ENCODE measurements around the gene TRPC6. TPM values are rescaled to one million over a fixed set of nuclear protein-coding genes. Genes with fewer than 3 reads are reported as not detected.

TRPC6 gene
- total and polyA plus RNA-seq, 9 of the 15 experiments (the other 6 are each of a cell fraction or from before 2014, with no cell fraction given): not detected

DNA sequence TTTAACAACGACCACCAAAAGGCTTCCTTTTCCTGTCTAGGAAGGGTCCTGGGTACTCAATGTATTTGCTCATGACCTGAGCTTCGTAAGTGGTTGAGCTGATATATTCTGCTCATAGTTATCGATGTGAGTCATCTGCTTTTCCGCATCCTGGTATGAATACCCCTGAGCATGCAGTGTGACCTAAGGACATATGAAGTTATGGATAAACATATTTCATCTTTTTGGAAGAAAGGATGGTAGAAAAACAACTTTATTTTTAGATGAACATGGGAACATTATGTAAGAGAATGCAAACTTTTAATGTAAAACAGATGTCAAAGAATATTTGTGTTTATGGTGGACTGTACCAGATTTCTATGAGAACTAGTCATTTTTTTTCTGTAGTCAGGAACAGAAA is 28.4 kb downstream of the TRPC6 start:
- Histone ChIP-seq H3K4me1 (replicated peaks in 1 of 2; ENCODE audit: control insufficient read depth in 2 of 2, insufficient read depth in 2 of 2, low read length in 2 of 2) (no peaks in the 10 kb centered on the region), H2AFZ (ENCODE audit: low read depth, low read length) (no peak overlapping the region)

More for the DNA sequence above, 28.4 kb downstream of the TRPC6 start:
- H3K9me1 ChIP-seq (ENCODE audit: control insufficient read depth, insufficient read depth, low read length): no peaks in the 10 kb centered on the region
- ChIA-PET CTCF (ENCODE audit: low intra/inter-chr PET ratio) (no interaction called here), POLR2A (no interaction called here)
- no peaks in the 10 kb centered on the region for H4K20me1 ChIP-seq (replicated peaks; ENCODE audit: control insufficient read depth, insufficient read depth, low read length)
- no peaks in the 10 kb centered on the region for H3K9me3 ChIP-seq (replicated peaks; ENCODE audit: control insufficient read depth, insufficient read depth, low read depth, low read length)
- H3K27me3 ChIP-seq (ENCODE audit: control insufficient read depth in 2 of 2, insufficient read depth in 2 of 2, low read length in 2 of 2): no peaks in the 10 kb centered on the region
- ATAC-seq (no peak), DNase-seq (ENCODE audit: extremely low read depth in 1 of 4, low spot score in 3 of 4) (no peak), FAIRE-seq (no peak)
- no TSS peak for BruUV-seq (replicated peaks)
- in situ Hi-C loops (cut with MboI): no loop called here
- no peak overlapping the region for H3K4me3 ChIP-seq
- 2% methylated on average over 4 of the region's 4 CpGs for WGBS (ENCODE audit: insufficient coverage, low coverage, missing lambda C conversion rate)
- TF ChIP-seq, protein P1, sequence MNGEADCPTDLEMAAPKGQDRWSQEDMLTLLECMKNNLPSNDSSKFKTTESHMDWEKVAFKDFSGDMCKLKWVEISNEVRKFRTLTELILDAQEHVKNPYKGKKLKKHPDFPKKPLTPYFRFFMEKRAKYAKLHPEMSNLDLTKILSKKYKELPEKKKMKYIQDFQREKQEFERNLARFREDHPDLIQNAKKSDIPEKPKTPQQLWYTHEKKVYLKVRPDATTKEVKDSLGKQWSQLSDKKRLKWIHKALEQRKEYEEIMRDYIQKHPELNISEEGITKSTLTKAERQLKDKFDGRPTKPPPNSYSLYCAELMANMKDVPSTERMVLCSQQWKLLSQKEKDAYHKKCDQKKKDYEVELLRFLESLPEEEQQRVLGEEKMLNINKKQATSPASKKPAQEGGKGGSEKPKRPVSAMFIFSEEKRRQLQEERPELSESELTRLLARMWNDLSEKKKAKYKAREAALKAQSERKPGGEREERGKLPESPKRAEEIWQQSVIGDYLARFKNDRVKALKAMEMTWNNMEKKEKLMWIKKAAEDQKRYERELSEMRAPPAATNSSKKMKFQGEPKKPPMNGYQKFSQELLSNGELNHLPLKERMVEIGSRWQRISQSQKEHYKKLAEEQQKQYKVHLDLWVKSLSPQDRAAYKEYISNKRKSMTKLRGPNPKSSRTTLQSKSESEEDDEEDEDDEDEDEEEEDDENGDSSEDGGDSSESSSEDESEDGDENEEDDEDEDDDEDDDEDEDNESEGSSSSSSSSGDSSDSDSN (IDR thresholded peaks at IDR 0.05; ENCODE audit: borderline replicate concordance in 1 of 2, low read depth in 2 of 2, low read length in 2 of 2): no peak
- TF ChIP-seq ZBTB1 (CRISPR knock-in tag; IDR thresholded peaks at IDR 0.05; ENCODE audit: borderline replicate concordance, low read depth): no peak
- TF ChIP-seq HDAC3 (IDR thresholded peaks at IDR 0.05; ENCODE audit: borderline replicate concordance, partially characterized antibody): no peak
- TF ChIP-seq ZBTB17 (CRISPR knock-in tag; IDR thresholded peaks at IDR 0.05): no peak
- no peak for TF ChIP-seq ZNF3 (CRISPR knock-in tag; IDR thresholded peaks at IDR 0.05)
- TF ChIP-seq STAT5A (IDR thresholded peaks at IDR 0.05; ENCODE audit: borderline replicate concordance, low read length): no peak
- TF ChIP-seq ZNF695 (CRISPR knock-in tag; IDR thresholded peaks at IDR 0.05): no peak
- H3K4me2 ChIP-seq (ENCODE audit: insufficient read depth, low read length): no peak overlapping the region
- no peak overlapping the region for H3K9ac ChIP-seq (ENCODE audit: insufficient read depth in 1 of 2, low read depth in 2 of 2, low read length in 2 of 2)
- H3K36me3 ChIP-seq (ENCODE audit: control insufficient read depth, insufficient read depth, low read length): no peaks in the 10 kb centered on the region
- no peaks in the 10 kb centered on the region for H3K79me2 ChIP-seq (ENCODE audit: control insufficient read depth, insufficient read depth, low read length)
- intact Hi-C loops (cut with micrococcal nuclease): no loop called here
- H3K27ac ChIP-seq (ENCODE audit: extremely low read depth, low read depth, low read length): no peak overlapping the region

All from K562 (cell line).